H1 (cell line): ENCODE data around the gene MAP3K1. TPM values are rescaled to one million over a fixed set of nuclear protein-coding genes. Genes with fewer than 3 reads are reported as not detected.

ENCODE experiments used
- CTCF ChIA-PET: fragments of 300-600 bp; sonication (Branson Sonifier 250); formaldehyde crosslinking; loops from one replicate; lab custom pipeline; 2021; ENCODE audit not compliant: partially characterized antibody; lab: Charles Lee
- POLR2A ChIA-PET: fragments of 300-600 bp; sonication (Branson Sonifier 250); formaldehyde crosslinking; loops from one replicate; lab custom pipeline; 2021; ENCODE audit warnings: inconsistent platforms; ENCODE audit not compliant: partially characterized antibody; lab: Charles Lee
- DNase-seq, 2 experiments: peaks; one replicate each; pipeline versions ENCODE4 v3.0.0 to v3.0.0-alpha.2; 2010 to 2022; ENCODE audit warnings: low spot score in 2 of 2, low read depth in 1 of 2, mixed read lengths in 1 of 2
- FAIRE-seq: peaks from 2 replicates; lab custom pipeline; 2011; peaks lifted over from hg19 to GRCh38; lab: Jason Lieb, UNC
- H2AFZ ChIP-seq: 2 replicates; pipeline ENCODE4 v1.8.1; 2012; ENCODE audit warnings: low read length, inconsistent platforms
- H2AK5ac ChIP-seq: 2 replicates; pipeline ENCODE4 v1.6.1; 2013; ENCODE audit warnings: low read depth, low read length
- H2BK120ac ChIP-seq: replicated peaks from 2 replicates; pipeline ENCODE3; 2013; ENCODE audit warnings: low read depth, low read length, inconsistent platforms
- H2BK12ac ChIP-seq: 2 replicates; pipeline ENCODE4 v1.6.1; 2013; ENCODE audit warnings: low read depth, low read length
- H2BK15ac ChIP-seq: 2 replicates; pipeline ENCODE4 v1.6.1; 2013; ENCODE audit warnings: low read length
- H2BK20ac ChIP-seq: 2 replicates; pipeline ENCODE4 v1.6.1; 2013; ENCODE audit warnings: low read length
- H2BK5ac ChIP-seq: 2 replicates; pipeline ENCODE4 v1.6.1; 2013; ENCODE audit warnings: low read depth, low read length
- H3K14ac ChIP-seq: 2 replicates; pipeline ENCODE4 v1.6.1; 2013; ENCODE audit warnings: inconsistent platforms; ENCODE audit not compliant: insufficient read length
- H3K18ac ChIP-seq: 2 replicates; pipeline ENCODE4 v1.6.1; 2013; ENCODE audit warnings: low read length; ENCODE audit errors: extremely low read depth
- H3K23ac ChIP-seq: 2 replicates; pipeline ENCODE4 v1.6.1; 2013; ENCODE audit warnings: inconsistent platforms; ENCODE audit not compliant: insufficient read length
- H3K23me2 ChIP-seq: 2 replicates; pipeline ENCODE4 v1.6.1; 2013; ENCODE audit warnings: low read depth, low read length
- H3K27ac ChIP-seq: 2 replicates; pipeline ENCODE4 v1.6.1; 2011; ENCODE audit warnings: low read depth, low read length, inconsistent platforms
- H3K27me3 ChIP-seq, 4 experiments: replicated peaks in 1 of 4; 1 replicate in 1 of 4; 2 replicates in 3 of 4; pipeline versions ENCODE4 v1.6.1 to v1.8.1; 2011 to 2013; ENCODE audit warnings: low read length in 3 of 4, mild to moderate bottlenecking in 3 of 4, inconsistent platforms in 2 of 4, mixed read lengths in 2 of 4, moderate library complexity in 1 of 4; ENCODE audit not compliant: control insufficient read depth in 3 of 4, insufficient read depth in 3 of 4; ENCODE audit errors: extremely low read depth in 1 of 4
- H3K36me3 ChIP-seq, 4 experiments: 2 replicates each; pipeline versions ENCODE4 v1.6.1 to v1.8.1; 2011 to 2013; ENCODE audit warnings: mild to moderate bottlenecking in 4 of 4, low read length in 3 of 4, moderate library complexity in 2 of 4, control low read depth in 1 of 4, inconsistent platforms in 1 of 4; ENCODE audit not compliant: insufficient read depth in 4 of 4, control insufficient read depth in 2 of 4
- H3K4ac ChIP-seq: replicated peaks from 2 replicates; pipeline ENCODE3; 2013; ENCODE audit warnings: low read length, low read depth, mixed read lengths, inconsistent platforms; ENCODE audit not compliant: insufficient read length
- H3K4me1 ChIP-seq, 4 experiments: replicated peaks in 1 of 4; 1 replicate in 1 of 4; 2 replicates in 3 of 4; pipeline versions ENCODE4 v1.6.1 to v1.8.1; 2011 to 2013; ENCODE audit warnings: low read length in 3 of 4, inconsistent platforms in 2 of 4, mixed read lengths in 1 of 4; ENCODE audit not compliant: insufficient read depth in 4 of 4, control insufficient read depth in 3 of 4
- H3K4me2 ChIP-seq, 2 experiments: 2 replicates each; pipeline versions ENCODE4 v1.6.1 to v1.8.1; 2011 to 2013; ENCODE audit warnings: low read depth in 2 of 2, low read length in 2 of 2, control low read depth in 1 of 2, inconsistent platforms in 1 of 2, mild to moderate bottlenecking in 1 of 2; ENCODE audit not compliant: insufficient read depth in 1 of 2
- H3K4me3 ChIP-seq, 4 experiments: fragments of 200-600, 300-600 bp in 1 of 4; sonication (generic), shearing (Covaris generic), sonication (Bioruptor Twin) in 1 of 4; 2 replicates each; pipeline versions ENCODE4 v1.5.1 to v1.8.1; 2011 to 2016; ENCODE audit warnings: low read length in 4 of 4, low read depth in 3 of 4, control low read depth in 2 of 4, inconsistent platforms in 2 of 4, mild to moderate bottlenecking in 2 of 4, mixed read lengths in 1 of 4, moderate library complexity in 1 of 4; ENCODE audit not compliant: insufficient read depth in 2 of 4; ENCODE audit errors: extremely low read depth in 1 of 4
- H3K56ac ChIP-seq: replicated peaks from 2 replicates; pipeline ENCODE3; 2013; ENCODE audit warnings: low read depth, mild to moderate bottlenecking, mixed read lengths, low read length, inconsistent platforms; ENCODE audit not compliant: insufficient read length
- H3K79me1 ChIP-seq: 2 replicates; pipeline ENCODE4 v1.6.1; 2013; ENCODE audit warnings: low read depth, low read length, control low read depth
- H3K79me2 ChIP-seq, 2 experiments: 2 replicates each; pipeline versions ENCODE4 v1.6.1 to v1.8.1; 2012 to 2013; ENCODE audit warnings: low read length in 2 of 2, mild to moderate bottlenecking in 2 of 2, inconsistent platforms in 1 of 2; ENCODE audit not compliant: insufficient read depth in 2 of 2, control insufficient read depth in 1 of 2
- H3K9ac ChIP-seq, 4 experiments: replicated peaks in 1 of 4; 1 replicate in 1 of 4; 2 replicates in 3 of 4; pipeline versions ENCODE4 v1.6.1 to v1.8.1; 2011 to 2013; ENCODE audit warnings: low read depth in 3 of 4, low read length in 3 of 4, control low read depth in 2 of 4, mild to moderate bottlenecking in 2 of 4, moderate library complexity in 2 of 4, inconsistent platforms in 1 of 4; ENCODE audit errors: extremely low read depth in 1 of 4
- H3K9me3 ChIP-seq, 2 experiments: 2 replicates each; pipeline versions ENCODE4 v1.6.1 to v1.8.1; 2012 to 2013; ENCODE audit warnings: mild to moderate bottlenecking in 2 of 2, moderate library complexity in 2 of 2, control low read depth in 1 of 2, inconsistent platforms in 1 of 2, low read depth in 1 of 2, low read length in 1 of 2, mixed read lengths in 1 of 2; ENCODE audit not compliant: insufficient read depth in 2 of 2
- H4K20me1 ChIP-seq, 2 experiments: replicated peaks in 1 of 2; 2 replicates each; pipeline versions ENCODE3 to v1.8.1; 2011 to 2013; ENCODE audit warnings: inconsistent platforms in 2 of 2, low read length in 2 of 2, mild to moderate bottlenecking in 1 of 2; ENCODE audit not compliant: insufficient read depth in 2 of 2, control insufficient read depth in 1 of 2
- H4K5ac ChIP-seq: 2 replicates; pipeline ENCODE4 v1.6.1; 2013; ENCODE audit warnings: low read length, low read depth, mixed read lengths, inconsistent platforms; ENCODE audit not compliant: insufficient read length
- H4K8ac ChIP-seq: 2 replicates; pipeline ENCODE4 v1.8.0; 2013; ENCODE audit warnings: mild to moderate bottlenecking, moderate library complexity, low read length, inconsistent platforms; ENCODE audit not compliant: insufficient read depth; ENCODE audit errors: extremely low read depth
- H4K91ac ChIP-seq: replicated peaks from 2 replicates; pipeline ENCODE3; 2013; ENCODE audit warnings: low read length, mixed read lengths, inconsistent platforms; ENCODE audit not compliant: insufficient read length
- GTF2F1 ChIP-seq: IDR thresholded peaks from 2 replicates; pipeline ENCODE4 v1.6.1; 2012; ENCODE audit warnings: low read depth, low read length, improper control_type of control experiment, borderline replicate concordance
- HDAC6 ChIP-seq: IDR thresholded peaks from one replicate; pipeline ENCODE4 v1.7.1; 2012; ENCODE audit warnings: low read depth, mild to moderate bottlenecking, inconsistent platforms, low read length, moderate library complexity
- NRF1 ChIP-seq: IDR thresholded peaks from 2 replicates; pipeline ENCODE4 v1.6.1; 2011; ENCODE audit warnings: mild to moderate bottlenecking, low read depth, low read length, improper control_type of control experiment
- POLR2A ChIP-seq, 2 experiments: IDR thresholded peaks; 1 replicate in 1 of 2; 2 replicates in 1 of 2; pipeline ENCODE4 v1.6.1; 2011; ENCODE audit warnings: low read depth in 2 of 2, low read length in 2 of 2, mild to moderate bottlenecking in 2 of 2; ENCODE audit errors: control extremely low read depth in 1 of 2
- SIRT6 ChIP-seq: IDR thresholded peaks from one replicate; pipeline ENCODE4 v1.7.1; 2012; ENCODE audit warnings: low read length, inconsistent platforms
- WGBS, 2 experiments: shearing (Covaris generic) in 1 of 2; methylation state at CpG; one replicate each; pipeline versions ENCODE4 v1.1.6 to v1.1.7; 2013 to 2015; ENCODE audit warnings: low lambda C conversion rate in 2 of 2, mixed read lengths in 2 of 2, inconsistent platforms in 1 of 2, low coverage in 1 of 2, missing lambda C conversion rate in 1 of 2; ENCODE audit not compliant: insufficient replicate concordance in 2 of 2, insufficient coverage in 1 of 2, insufficient read length in 1 of 2; ENCODE audit errors: extremely low coverage in 1 of 2, missing lambda C conversion rate in 1 of 2; 5-methylcytosine and 5-hydroxymethylcytosine counted together
- polyA plus RNA-seq, 7 experiments: library from polyadenylated mRNA; depleted of rRNA in 3 of 7; stranded (reverse) in 5 of 7; unstranded in 2 of 7; fragments of >200 nt in 5 of 7; fragments of 200-250 nt in 2 of 7; gene quantifications; 1 replicate in 5 of 7; 2 replicates in 1 of 7; 4 replicates in 1 of 7; pipeline versions ENCODE4 v1.2.1 to v1.2.3, GENCODE V29; 2011 to 2013; ENCODE audit warnings: missing spikeins in 2 of 7, mixed read lengths in 2 of 7
- total RNA-seq: library from RNA; stranded (reverse); fragmentation: NEBNext Ultra II Directional; extraction: Animal tissue kit (Norgen Biotek cat#: 25700); gene quantifications from 2 replicates; pipeline ENCODE4 v1.2.1, GENCODE V29; 2021
- TF ChIP-seq, protein P1 (sequence below): IDR thresholded peaks from 2 replicates; pipeline ENCODE4 v1.6.1; 2012; ENCODE audit warnings: inconsistent platforms

Gene MAP3K1
- total and polyA plus RNA-seq, 2 of the 8 experiments (the other 6 are each of a cell fraction or from before 2014, with no cell fraction given): 3.9 to 11.8 TPM

DNA sequence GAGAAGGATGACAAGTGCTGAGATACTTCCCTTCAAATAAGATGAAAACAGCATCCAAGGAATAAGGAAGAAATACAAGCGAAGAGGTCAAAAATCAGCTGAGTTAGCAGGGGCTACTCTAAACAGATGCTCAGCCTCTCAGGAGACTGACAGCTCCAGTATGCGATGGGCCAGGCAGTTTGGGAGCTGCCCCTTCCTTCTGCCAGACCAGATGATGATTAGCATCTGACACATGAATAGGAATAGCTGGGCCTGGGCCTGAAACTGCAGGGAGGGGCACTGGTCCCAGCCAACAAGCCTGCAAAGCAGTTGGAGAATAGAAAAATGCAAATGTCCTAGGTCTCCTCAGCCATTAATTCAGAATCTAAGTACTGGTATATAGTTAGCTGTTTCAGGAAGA lies 13.1 kb upstream of the MAP3K1 start:
- H3K23ac ChIP-seq: no peak overlapping the region
- ChIA-PET POLR2A (no interaction called here), CTCF (interaction anchor here (1.2 to 1.8 kb wide), 3 partner anchors 9 to 321 kb away, joined by 4 to 6 read pairs (median 5); no protein-coding TSS in a partner anchor)
- no peak overlapping the region for H2BK15ac ChIP-seq
- no peak overlapping the region for H3K56ac ChIP-seq
- H3K9ac ChIP-seq: no peak overlapping the region
- no peaks in the 10 kb centered on the region for H3K79me1 ChIP-seq
- no peak overlapping the region for H3K14ac ChIP-seq
- H2BK120ac ChIP-seq: no peak overlapping the region
- H3K27me3 ChIP-seq: no peaks in the 10 kb centered on the region; a peak in 1 of 7 replicates
- no peaks in the 10 kb centered on the region for H3K4me1 ChIP-seq
- no peak overlapping the region for H3K18ac ChIP-seq
- H3K23me2 ChIP-seq: no peaks in the 10 kb centered on the region
- H2AK5ac ChIP-seq: no peak overlapping the region
- no peak overlapping the region for H3K4ac ChIP-seq
- TF ChIP-seq NRF1 (no peak), SIRT6 (no peak), GTF2F1 (no peak), POLR2A (IDR thresholded peaks at IDR 0.05; ENCODE audit: control extremely low read depth in 1 of 2, low read depth in 2 of 2, low read length in 2 of 2) (no peak), HDAC6 (no peak)
- TF ChIP-seq, protein P1, sequence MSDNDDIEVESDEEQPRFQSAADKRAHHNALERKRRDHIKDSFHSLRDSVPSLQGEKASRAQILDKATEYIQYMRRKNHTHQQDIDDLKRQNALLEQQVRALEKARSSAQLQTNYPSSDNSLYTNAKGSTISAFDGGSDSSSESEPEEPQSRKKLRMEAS: no peak
- no peak overlapping the region for H4K5ac ChIP-seq
- no peak overlapping the region for H2AFZ ChIP-seq
- H2BK5ac ChIP-seq: no peak overlapping the region
- H3K4me2 ChIP-seq: no peak overlapping the region
- DNase-seq (no peak), FAIRE-seq (no peak)
- H3K4me3 ChIP-seq: no peak overlapping the region
- H3K36me3 ChIP-seq: no peaks in the 10 kb centered on the region
- H3K79me2 ChIP-seq: no peaks in the 10 kb centered on the region
- no peak overlapping the region for H4K8ac ChIP-seq
- no peaks in the 10 kb centered on the region for H3K9me3 ChIP-seq
- H4K91ac ChIP-seq: no peak overlapping the region
- WGBS, 2 experiments: 85% methylated on average over 2 of the region's 2 CpGs; no CpG with 5 or more reads in 1 of the 2 experiments
- no peak overlapping the region for H2BK20ac ChIP-seq
- no peak overlapping the region for H3K27ac ChIP-seq
- no peaks in the 10 kb centered on the region for H4K20me1 ChIP-seq
- no peak overlapping the region for H2BK12ac ChIP-seq
